BJ (cell line): ENCODE measurements around the gene IGFN1. TPM values are rescaled to one million over a fixed set of nuclear protein-coding genes. Genes with fewer than 3 reads are reported as not detected.

Experiments
- CTCF ChIA-PET: fragments of 350-600 bp; formaldehyde crosslinking; extraction: SDS; loops from one replicate; lab custom pipeline; 2021; ENCODE audit warnings: antibody characterized with exemption, inconsistent platforms; lab: Yijun Ruan, JAX
- POLR2A ChIA-PET: fragments of 300-600 bp; sonication (Branson Sonifier 250); formaldehyde crosslinking; extraction: SDS; loops from one replicate; lab custom pipeline; 2021; ENCODE audit warnings: antibody characterized with exemption; lab: Charles Lee
- DNase-seq: peaks from one replicate; pipeline ENCODE4 v3.0.0-alpha.2; 2011; ENCODE audit warnings: low read depth
- H3K27me3 ChIP-seq: 2 replicates; pipeline ENCODE4 v1.6.0; 2011; ENCODE audit warnings: low read length; ENCODE audit not compliant: control insufficient read depth, insufficient read depth
- H3K36me3 ChIP-seq: 2 replicates; pipeline ENCODE4 v1.5.1; 2011; ENCODE audit warnings: low read length; ENCODE audit not compliant: control insufficient read depth, insufficient read depth
- H3K4me3 ChIP-seq: 2 replicates; pipeline ENCODE4 v1.5.1; 2011; ENCODE audit warnings: low read depth, mild to moderate bottlenecking, control low read depth, low read length
- CTCF ChIP-seq: IDR thresholded peaks from 2 replicates; pipeline ENCODE4 v1.5.1; 2011; ENCODE audit warnings: low read depth, mild to moderate bottlenecking, control low read depth, inconsistent platforms, low read length, moderate library complexity; ENCODE audit not compliant: insufficient read depth
- polyA plus RNA-seq: library from polyadenylated mRNA; depleted of rRNA; stranded (reverse); fragments of >200 nt; gene quantifications from 2 replicates; pipeline ENCODE4 v1.2.3, GENCODE V29; 2011

Gene IGFN1
- polyA plus RNA-seq, 1 experiment = not detected

GRCh38 chr1:201145816-201146215 is 44.8 kb upstream of the IGFN1 start:
- ChIA-PET POLR2A (no interaction called here), CTCF (interaction anchor here (1.0 to 4.2 kb wide), 2 partner anchors 8 to 39 kb away, joined by 3 to 12 read pairs; no protein-coding TSS in a partner anchor)
- TF ChIP-seq CTCF = no peak
- no peak overlapping the region for H3K4me3 ChIP-seq
- peaks cover 38% of the 10 kb centered on the region for H3K36me3 ChIP-seq
- no peaks in the 10 kb centered on the region for H3K27me3 ChIP-seq
- no peak for DNase-seq

GRCh38 chr1:201146626-201147390 is 43.8 kb upstream of the IGFN1 start:
- POLR2A ChIA-PET = no interaction called here
- Histone ChIP-seq H3K36me3 (peaks cover 42% of the 10 kb centered on the region), H3K27me3 (no peaks in the 10 kb centered on the region), H3K4me3 (no peak overlapping the region)
- CTCF ChIA-PET = interaction anchor here (0.5 to 4.2 kb wide), 4 partner anchors 9 to 229 kb away, joined by 3 to 12 read pairs (median 4); no protein-coding TSS in a partner anchor
- no peak for DNase-seq
- TF ChIP-seq CTCF = no peak

- Histone ChIP-seq H3K36me3 (peaks cover 43% of the 10 kb centered on the region), H3K4me3 (no peak overlapping the region), H3K27me3 (no peaks in the 10 kb centered on the region)
- CTCF ChIA-PET = interaction anchor here (1.1 to 4.2 kb wide), 3 partner anchors 8 to 23 kb away, joined by 3 to 12 read pairs (median 4); no protein-coding TSS in a partner anchor
- POLR2A ChIA-PET = no interaction called here
- no peak for DNase-seq
- no peak for TF ChIP-seq CTCF
Observed at GRCh38 chr1:201147396-201148015, 43.1 kb upstream of the IGFN1 start.

- H3K36me3 ChIP-seq = peaks cover 31% of the 10 kb centered on the region
- POLR2A ChIA-PET = no interaction called here
Observed at GRCh38 chr1:201149400-201149799, 41.2 kb upstream of the IGFN1 start.

More at GRCh38 chr1:201149400-201149799, 41.2 kb upstream of the IGFN1 start:
- no peaks in the 10 kb centered on the region for H3K27me3 ChIP-seq
- CTCF ChIA-PET = interaction anchor here (0.9 to 4.2 kb wide), 8 partner anchors 9 to 73 kb away, joined by 3 to 12 read pairs (median 3); no protein-coding TSS in a partner anchor
- DNase-seq = no peak
- H3K4me3 ChIP-seq = no peak overlapping the region
- TF ChIP-seq CTCF = peak; percentile 41
